CD4-positive, alpha-beta T cell (primary cell): ENCODE data around the gene PDE12. TPM values are rescaled to one million over a fixed set of nuclear protein-coding genes. Genes with fewer than 3 reads are reported as not detected.

Source experiments
- ATAC-seq: fragments of 200-7000 bp; cut with Tn5 transposase; one replicate; pipeline ENCODE4 v1.10.0; 2022; ENCODE audit warnings: mild to moderate bottlenecking; ENCODE audit not compliant: poor library complexity
- CTCF ChIA-PET: fragments of 350-600 bp; sonication (Branson Sonifier 250); formaldehyde crosslinking; loops from one replicate; lab custom pipeline; 2021; ENCODE audit warnings: antibody characterized with exemption, inconsistent platforms; lab: Charles Lee
- POLR2A ChIA-PET: fragments of 350-600 bp; sonication (Branson Sonifier 250); formaldehyde crosslinking; loops from one replicate; lab custom pipeline; 2021; ENCODE audit warnings: antibody characterized with exemption, inconsistent platforms; lab: Charles Lee
- DNase-seq, 14 experiments: peaks; one replicate each; pipeline ENCODE4 v3.0.0-alpha.2; 2013 to 2020; ENCODE audit warnings: mixed read lengths in 2 of 14
- H3K27ac ChIP-seq, 2 donors: one replicate each; pipeline versions ENCODE4 v1.5.1 to v1.7.0; 2013; ENCODE audit warnings: low read length in 2 of 2, low read depth in 1 of 2, mild to moderate bottlenecking in 1 of 2
- H3K27me3 ChIP-seq, 2 experiments: 1 replicate in 1 of 2; 2 replicates in 1 of 2; pipeline versions ENCODE4 v1.6.1 to v1.7.0; 2013; ENCODE audit warnings: low read length in 2 of 2, control low read depth in 1 of 2, mild to moderate bottlenecking in 1 of 2, moderate library complexity in 1 of 2; ENCODE audit not compliant: insufficient read depth in 2 of 2, control insufficient read depth in 1 of 2
- H3K36me3 ChIP-seq: one replicate; pipeline ENCODE4 v1.6.1; 2013; ENCODE audit warnings: low read length, control low read depth; ENCODE audit not compliant: insufficient read depth
- H3K4me1 ChIP-seq: one replicate; pipeline ENCODE4 v1.6.1; 2013; ENCODE audit warnings: low read length, control low read depth; ENCODE audit not compliant: insufficient read depth
- H3K4me3 ChIP-seq: one replicate; pipeline ENCODE4 v1.5.1; 2013; ENCODE audit warnings: mild to moderate bottlenecking, low read length, moderate library complexity
- H3K9me3 ChIP-seq, 2 experiments: 1 replicate in 1 of 2; 2 replicates in 1 of 2; pipeline versions ENCODE4 v1.6.1 to v1.7.0; 2013; ENCODE audit warnings: low read length in 2 of 2, mild to moderate bottlenecking in 2 of 2, control low read depth in 1 of 2, moderate library complexity in 1 of 2; ENCODE audit not compliant: control insufficient read depth in 1 of 2, insufficient read depth in 1 of 2
- H3K27ac Mint-ChIP-seq: one replicate; pipeline ENCODE4 v1.8.0; 2020; ENCODE audit warnings: mixed read lengths
- H3K27me3 Mint-ChIP-seq: one replicate; pipeline ENCODE4 v1.8.0; 2021; ENCODE audit warnings: mixed read lengths
- H3K36me3 Mint-ChIP-seq: one replicate; pipeline ENCODE4 v1.8.0; 2021; ENCODE audit warnings: low read depth, mixed read lengths
- H3K4me1 Mint-ChIP-seq: one replicate; pipeline ENCODE4 v1.8.0; 2021; ENCODE audit warnings: low read depth, mixed read lengths
- H3K4me3 Mint-ChIP-seq: one replicate; pipeline ENCODE4 v1.8.0; 2020; ENCODE audit warnings: mild to moderate bottlenecking, mixed read lengths
- H3K9me3 Mint-ChIP-seq: one replicate; pipeline ENCODE4 v1.8.0; 2020; ENCODE audit warnings: mixed read lengths
- CTCF ChIP-seq: fragments of 200-600 bp; IDR thresholded peaks from one replicate; pipeline ENCODE4 v1.8.0; 2022; ENCODE audit warnings: antibody characterized with exemption, mild to moderate bottlenecking
- intact Hi-C, 2 experiments: fragments of 100-400 bp; cut with DNase I in 1 of 2; cut with micrococcal nuclease in 1 of 2; formaldehyde crosslinking; loops; one replicate each; pipeline versions ENCODE4 v1.15.1 to v1.9.0; 2023 to 2025; cut with DNase I, micrococcal nuclease
- total RNA-seq, 174 experiments: library from RNA in 2 of 174; stranded (reverse) in 2 of 174; gene quantifications; one replicate each; pipeline ENCODE4 v1.2.3 and lab custom pipeline; 2021 to 2026

The PDE12 gene
- total RNA-seq, 2 experiments from 2014 or later, result 40.5 to 40.9 TPM

GRCh38 chr3:57545636-57546268, 10.3 kb upstream of the PDE12 start:
- Mint-ChIP-seq H3K9me3 (no peaks in the 10 kb centered on the region), H3K27me3 (peaks cover 15% of the 10 kb centered on the region), H3K4me3 (no peak overlapping the region), H3K27ac (no peak overlapping the region), H3K4me1 (peaks cover 4% of the 10 kb centered on the region), H3K36me3 (no peaks in the 10 kb centered on the region)
- Histone ChIP-seq H3K9me3 (no peaks in the 10 kb centered on the region), H3K27ac (no peak overlapping the region), H3K27me3 (peaks cover 0 to 5% of the 10 kb centered on the region in 2 experiments), H3K36me3 (peaks cover 4% of the 10 kb centered on the region), H3K4me3 (no peak overlapping the region), H3K4me1 (no peaks in the 10 kb centered on the region)
- no peak for ATAC-seq
- intact Hi-C loops, result no loop called here
- CTCF ChIA-PET, result no interaction called here
- TF ChIP-seq CTCF, result no peak
- POLR2A ChIA-PET, result interaction anchor here (0.9 kb wide), 1 partner anchor 10 kb away, joined by 3 read pairs; the partner anchor contains the start of gene PDE12
- DNase-seq, result no peak

GRCh38 chr3:57546616-57547015, 9.5 kb upstream of the PDE12 start:
- no peaks in the 10 kb centered on the region for H3K4me1 ChIP-seq
- no peaks in the 10 kb centered on the region for H3K9me3 ChIP-seq
- intact Hi-C loops, result no loop called here
- no peak overlapping the region for H3K4me3 ChIP-seq
- no peak overlapping the region for H3K27ac ChIP-seq
- peaks cover 0 to 5% of the 10 kb centered on the region in 2 experiments for H3K27me3 ChIP-seq
- Mint-ChIP-seq H3K27me3 (peaks cover 15% of the 10 kb centered on the region), H3K36me3 (no peaks in the 10 kb centered on the region), H3K4me3 (no peak overlapping the region), H3K4me1 (peaks cover 4% of the 10 kb centered on the region), H3K27ac (no peak overlapping the region), H3K9me3 (no peaks in the 10 kb centered on the region)
- DNase-seq (no peak), ATAC-seq (no peak)
- peaks cover 4% of the 10 kb centered on the region for H3K36me3 ChIP-seq
- ChIA-PET CTCF (no interaction called here), POLR2A (interaction anchor here (0.9 kb wide), 1 partner anchor 9 kb away, joined by 3 read pairs; the partner anchor contains the start of gene PDE12)
- TF ChIP-seq CTCF, result no peak

DNA sequence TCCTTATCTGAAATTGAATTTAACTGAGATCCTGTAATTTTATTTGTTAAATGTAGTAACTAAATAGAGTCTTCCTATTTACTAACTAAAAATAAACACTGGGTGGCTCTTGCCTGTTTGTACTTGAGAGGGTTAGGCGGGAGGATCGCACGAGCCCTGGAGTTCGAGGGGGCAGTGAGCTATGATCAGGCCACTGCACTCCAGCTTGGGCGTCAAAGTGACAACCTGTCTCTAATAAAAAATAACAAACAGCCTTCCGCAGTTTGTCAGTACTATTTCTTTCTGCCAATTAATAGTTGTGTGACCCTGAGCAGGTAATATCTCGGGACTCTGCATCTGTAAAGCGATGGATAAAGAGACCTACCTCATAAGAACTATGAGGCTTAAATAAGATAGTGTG, 768 bp upstream of the PDE12 start:
- DNase-seq (no peak), ATAC-seq (no peak)
- H3K9me3 Mint-ChIP-seq, result no peaks in the 10 kb centered on the region
- peak overlapping the region; percentile 93 for H3K27ac Mint-ChIP-seq
- no peaks in the 10 kb centered on the region for H3K9me3 ChIP-seq
- no peak for TF ChIP-seq CTCF
- intact Hi-C loops, result loop anchor here (1.0 to 10.0 kb wide), 7 partner anchors 43 to 749 kb away; partner anchors contain the start of genes ABHD6 (in 1 of the 2), APPL1 (in 1 of the 2), HTD2 (in 1 of the 2) and RPP14 (in 1 of the 2)
- peaks cover 39% of the 10 kb centered on the region for H3K4me1 Mint-ChIP-seq
- H3K27me3 Mint-ChIP-seq, result no peaks in the 10 kb centered on the region
- H3K4me3 ChIP-seq, result peak overlapping the region; percentile 88
- peak overlapping the region; percentile 94 for H3K4me3 Mint-ChIP-seq
- ChIA-PET CTCF (interaction anchor here (2.5 kb wide), 1 partner anchor 42 kb away, joined by 8 read pairs; the partner anchor contains the start of gene ARF4), POLR2A (interaction anchor here (0.6 to 5.3 kb wide), 12 partner anchors 9 to 751 kb away, joined by 3 to 190 read pairs (median 11); partner anchors contain the start of genes APPL1, ARF4, DENND6A and HTD2)
- H3K36me3 ChIP-seq, result peaks cover 12% of the 10 kb centered on the region
- no peaks in the 10 kb centered on the region for H3K27me3 ChIP-seq
- peak overlapping the region; percentile 84 to 98 for H3K27ac ChIP-seq
- peaks cover 40% of the 10 kb centered on the region for H3K36me3 Mint-ChIP-seq
- H3K4me1 ChIP-seq, result peaks cover 34% of the 10 kb centered on the region
